Measurements from ENCODE around the gene ANKRD10.
"Not testable (repeated sequence)": the region's sequence is repeated elsewhere in the genome, so short reads cannot be mapped to it uniquely, and the experiment has no call there.

Gene ANKRD10

DNA sequence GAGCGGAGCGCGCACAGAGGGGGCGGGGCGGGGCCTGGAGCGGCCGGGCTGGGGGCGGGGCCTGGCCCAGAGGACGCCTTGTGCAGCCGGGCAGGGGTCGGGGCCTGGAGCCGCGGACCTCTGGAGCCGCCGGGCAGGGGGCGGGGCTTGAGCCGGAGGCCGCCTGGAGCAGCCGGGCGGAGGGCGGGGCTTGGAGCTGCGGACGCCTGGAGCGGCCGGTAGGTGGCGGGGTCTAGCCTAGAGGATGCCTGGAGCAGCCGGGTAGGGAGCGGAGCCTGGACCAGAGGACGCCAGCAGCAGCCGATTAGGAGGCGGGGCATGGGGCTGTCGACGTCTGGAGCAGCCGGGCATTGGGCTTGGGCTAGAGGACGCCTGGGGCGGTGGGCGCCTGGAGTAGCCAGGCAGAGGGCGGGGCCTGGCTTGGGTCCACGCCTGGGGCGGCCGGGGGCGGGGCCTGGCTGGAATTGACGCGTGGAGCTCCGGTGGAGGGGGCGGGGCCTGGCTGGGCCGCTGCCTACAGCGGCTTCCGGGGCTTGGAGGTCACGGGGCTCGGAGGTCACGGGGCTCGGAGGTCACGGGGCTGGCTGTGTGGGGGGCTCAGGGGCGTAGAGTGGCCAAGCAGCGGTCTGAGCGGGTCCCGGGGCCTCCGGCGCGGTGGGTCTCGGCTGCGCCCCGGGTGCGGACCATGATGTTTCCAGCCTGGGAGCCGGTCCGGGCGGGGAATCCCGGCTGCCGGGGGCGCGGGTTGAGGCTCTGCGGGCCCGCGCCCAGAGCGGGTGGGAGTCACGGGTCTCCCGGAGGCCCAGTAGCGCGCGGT is at the start of gene ANKRD10:
Gene ANKRD10 (minus strand): TSS at position 13 of the 817 bp plus-strand sequence. CDS start 135 bp downstream, outside the sequence.
- peak; percentile 99 for DNase-seq (ENCODE audit: low spot score)

GRCh38 chr13:110964229-110965037 is 49.6 kb upstream of the ANKRD10 start:
- no peak for DNase-seq (ENCODE audit: low spot score)

- no peak for DNase-seq (ENCODE audit: low spot score)
These were observed 48.7 kb upstream of the ANKRD10 start for GRCh38 chr13:110963554-110963970.

GRCh38 chr13:110961959-110962358 is 47.1 kb upstream of the ANKRD10 start:
- DNase-seq (ENCODE audit: low spot score): no peak

- no peak for DNase-seq (ENCODE audit: low spot score)
These were observed 45.3 kb upstream of the ANKRD10 start for GRCh38 chr13:110960204-110960603.

GRCh38 chr13:110957931-110958330 is 43.1 kb upstream of the ANKRD10 start:
- DNase-seq (ENCODE audit: low spot score): no peak

DNA sequence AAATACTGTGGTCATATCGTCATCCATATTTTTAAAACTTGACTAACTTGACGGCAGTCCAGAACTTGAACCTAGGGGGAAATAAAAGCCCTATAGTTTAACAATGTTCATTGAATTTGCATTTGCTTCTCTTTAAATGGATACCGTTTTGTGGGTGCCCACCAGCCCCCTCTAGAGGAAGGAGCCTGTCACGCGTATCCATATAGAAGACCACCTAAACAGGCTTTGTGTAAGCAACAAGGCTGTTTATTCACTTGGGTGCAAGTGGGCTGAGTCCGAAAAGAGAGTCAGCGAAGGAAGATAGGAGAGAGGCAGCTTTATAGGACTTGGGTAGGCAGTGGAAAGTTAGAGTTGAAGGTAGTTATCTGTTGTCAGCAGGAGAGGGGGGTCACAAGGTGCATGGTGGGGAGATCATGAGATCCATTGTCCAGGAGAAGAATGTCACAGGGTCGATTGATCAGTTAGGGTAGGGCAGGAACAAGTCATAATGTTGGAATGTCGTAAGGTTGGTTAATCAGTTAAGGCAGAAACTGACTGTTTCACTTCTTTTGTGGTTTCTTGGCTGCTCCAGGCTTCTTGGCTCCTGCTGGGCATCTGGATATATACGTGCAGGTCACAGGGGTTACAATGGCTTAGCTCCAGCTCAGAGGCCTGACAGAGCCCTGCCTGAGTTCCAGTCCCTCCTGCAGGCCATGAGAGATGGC is 42.5 kb upstream of the ANKRD10 start:
- peak; percentile 14 for DNase-seq (ENCODE audit: low spot score)

- not testable (repeated sequence) for DNase-seq (ENCODE audit: low spot score)
These were observed 41.3 kb upstream of the ANKRD10 start for GRCh38 chr13:110956216-110956615.

DNA sequence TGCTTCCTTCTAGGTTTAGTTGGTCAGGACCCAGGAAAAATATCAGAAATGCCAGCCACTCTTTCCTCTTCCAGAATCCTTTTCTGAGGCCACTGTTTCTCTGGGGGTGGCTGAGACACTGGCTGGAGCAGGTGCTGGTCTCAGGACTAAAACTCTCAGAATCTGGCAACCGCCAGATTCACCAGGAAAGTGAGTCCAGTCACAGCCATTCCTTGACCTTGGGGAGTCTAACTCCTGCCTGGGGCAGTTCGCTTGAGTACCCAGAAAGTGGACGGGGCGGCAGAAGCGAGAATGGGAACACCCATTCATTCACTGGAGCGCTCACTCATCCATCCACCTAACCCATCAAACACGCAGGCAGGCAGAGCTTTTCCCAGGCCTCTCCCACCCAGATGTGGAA is 40.7 kb upstream of the ANKRD10 start:
- not testable (repeated sequence) for DNase-seq (ENCODE audit: low spot score)

- DNase-seq (ENCODE audit: low spot score): peak; percentile 44
These were observed 40.2 kb upstream of the ANKRD10 start for GRCh38 chr13:110955072-110955503.

GRCh38 chr13:110954533-110954920 is 39.7 kb upstream of the ANKRD10 start:
- not testable (repeated sequence) for DNase-seq (ENCODE audit: low spot score)

DNA sequence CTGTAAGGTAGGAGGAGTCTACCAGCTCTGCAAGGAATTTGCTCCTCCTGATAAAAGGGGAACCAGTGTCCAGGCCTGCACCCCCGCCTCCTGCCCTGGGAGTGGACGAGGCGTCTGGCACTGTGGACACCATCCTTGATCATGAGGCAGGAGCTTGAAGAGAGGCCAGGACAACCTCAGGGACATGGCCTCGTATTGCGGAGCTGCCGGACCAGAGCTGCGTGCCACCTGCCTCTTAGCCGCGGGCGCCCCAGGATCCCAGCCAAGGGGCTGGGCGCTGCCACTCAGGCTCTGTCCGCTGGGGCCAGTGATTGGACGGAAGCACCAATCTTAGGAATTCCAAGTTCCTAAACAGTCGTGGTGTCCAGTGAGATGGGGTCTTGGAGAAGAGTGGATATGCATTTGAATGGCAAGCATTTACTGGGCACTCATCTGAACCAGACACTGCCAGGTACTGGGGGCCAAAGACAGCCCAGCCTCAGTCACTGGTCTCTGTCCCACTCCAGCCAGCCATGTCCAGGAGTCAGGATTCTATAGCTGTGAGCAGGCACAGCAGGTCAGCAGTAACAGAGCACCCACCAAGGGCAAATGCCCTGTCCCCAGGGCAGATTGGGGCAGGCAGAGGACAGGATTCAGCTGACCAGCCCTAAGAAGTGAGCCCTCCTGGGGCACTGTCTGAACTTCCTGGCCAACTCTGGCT is 39.1 kb upstream of the ANKRD10 start:
- DNase-seq (ENCODE audit: low spot score): no peak

GRCh38 chr13:110953416-110953815 is 38.5 kb upstream of the ANKRD10 start:
- DNase-seq (ENCODE audit: low spot score): no peak

GRCh38 chr13:110952135-110952534 is 37.3 kb upstream of the ANKRD10 start:
- DNase-seq (ENCODE audit: low spot score): not testable (repeated sequence)

- no peak for DNase-seq (ENCODE audit: low spot score)
These were observed 36.1 kb upstream of the ANKRD10 start for GRCh38 chr13:110950819-110951570.

DNA sequence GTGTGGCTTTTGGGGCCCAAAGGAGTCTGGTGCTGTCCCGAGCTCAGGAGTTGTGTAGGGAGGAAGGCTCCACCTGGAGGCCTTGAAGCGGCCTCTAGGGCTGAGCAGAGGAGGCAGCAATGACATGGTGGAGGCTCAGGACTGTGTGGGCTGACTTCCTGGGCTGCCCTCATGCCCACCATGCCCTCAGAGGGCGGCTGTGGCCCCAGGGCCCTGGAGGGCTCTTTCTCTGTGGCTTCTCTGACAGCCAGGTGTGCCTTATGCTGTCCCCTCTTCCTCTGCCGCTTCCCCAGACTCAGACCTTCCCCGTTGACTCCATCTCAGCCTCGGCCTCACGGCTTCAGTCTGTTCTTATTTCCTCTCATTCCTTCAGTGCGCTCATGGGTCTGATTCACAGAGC is 35.5 kb upstream of the ANKRD10 start:
- DNase-seq (ENCODE audit: low spot score): no peak

DNA sequence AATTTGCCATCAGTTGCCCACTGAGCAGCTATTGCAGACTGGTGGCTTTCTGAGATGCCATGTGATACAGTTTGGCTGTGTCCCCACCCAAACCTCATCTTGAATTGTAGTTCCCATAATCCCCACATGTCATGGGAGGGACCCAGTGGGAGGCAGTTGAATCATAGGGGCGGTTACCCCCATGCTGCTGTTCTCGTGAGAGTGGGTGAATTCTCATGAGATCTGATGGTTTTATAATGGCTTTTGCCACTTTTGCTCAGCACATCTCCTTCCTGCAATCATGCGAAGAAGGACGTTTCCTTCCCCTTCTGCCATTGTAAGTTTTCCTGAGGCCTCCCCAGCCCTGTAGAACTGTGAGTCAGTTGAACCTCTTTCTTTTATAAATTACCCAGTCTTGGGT is 34.8 kb upstream of the ANKRD10 start:
- no peak for DNase-seq (ENCODE audit: low spot score)

DNA sequence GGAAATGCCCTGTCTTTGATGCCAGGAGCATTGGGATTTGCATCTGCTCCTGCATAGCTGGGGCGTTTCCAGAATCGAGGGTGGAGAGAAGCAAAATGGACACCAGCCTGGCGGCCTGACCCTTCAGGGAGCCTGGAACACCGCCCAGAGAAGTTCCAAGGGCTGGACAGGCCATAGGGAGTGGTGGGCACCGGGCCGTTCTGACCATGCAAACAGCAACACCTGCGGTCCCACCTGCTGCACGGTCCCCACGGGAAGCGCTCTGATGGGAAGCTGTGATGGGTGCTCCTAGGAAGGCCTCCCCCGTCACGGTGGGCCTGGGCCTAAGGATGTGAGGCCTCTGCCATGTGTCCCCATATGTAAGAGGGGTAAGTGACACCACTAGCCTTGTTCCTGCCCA is 34.2 kb upstream of the ANKRD10 start:
- no peak for DNase-seq (ENCODE audit: low spot score)

DNA sequence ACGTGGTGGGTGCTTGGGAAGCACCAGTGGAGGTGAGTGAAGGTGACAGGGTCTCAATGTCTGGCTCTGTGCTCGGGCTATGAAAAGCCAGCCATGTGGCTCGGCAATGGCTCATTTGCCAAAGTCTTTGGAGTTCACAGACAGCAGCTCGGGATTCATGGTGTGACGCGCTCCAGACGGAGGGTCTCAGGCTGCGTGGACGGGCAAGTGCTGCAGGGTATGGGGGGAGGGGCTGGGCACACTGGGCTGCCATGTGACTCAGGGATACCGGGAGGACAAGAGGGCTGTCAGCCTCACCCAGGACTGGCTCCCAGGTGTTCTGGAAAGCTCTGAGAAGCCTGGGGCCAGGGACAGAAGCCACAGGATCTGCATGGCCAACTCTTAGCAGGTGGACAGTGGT is 32.5 kb upstream of the ANKRD10 start:
- not testable (repeated sequence) for DNase-seq (ENCODE audit: low spot score)

- DNase-seq (ENCODE audit: low spot score): no peak
These were observed 31.2 kb upstream of the ANKRD10 start for GRCh38 chr13:110945928-110946570.

Measured in LoVo (cell line).